PC-9 (cell line): Measurements from ENCODE around the gene KBTBD6. TPM values are rescaled to one million over a fixed set of nuclear protein-coding genes. Genes with fewer than 3 reads are reported as not detected.

ENCODE experiments used
- BruUV-seq: library from RNA; stranded (reverse); fragments of 400-500 nt; replicated peaks from 2 replicates; lab custom pipeline; 2021; lab: Mats Ljungman, UMichigan
- CTCF ChIA-PET: fragments of 300-600 bp; sonication (Branson Sonifier 250); formaldehyde crosslinking; loops from one replicate; lab custom pipeline; 2022; ENCODE audit warnings: antibody characterized with exemption; lab: Charles Lee
- POLR2A ChIA-PET: fragments of 300-600 bp; sonication (Branson Sonifier 250); formaldehyde crosslinking; loops from one replicate; lab custom pipeline; 2022; ENCODE audit warnings: antibody characterized with exemption; ENCODE audit not compliant: unreplicated experiment; lab: Charles Lee
- DNase-seq, 2 experiments: peaks; one replicate each; pipeline versions ENCODE4 v3.0.0 to v3.0.0-alpha.2; 2015 to 2022; ENCODE audit warnings: mixed read lengths in 1 of 2
- H2AFZ ChIP-seq: fragments of 200-600 bp; sonication (generic); 2 replicates; pipeline ENCODE4 v1.8.1; 2017; ENCODE audit warnings: antibody characterized with exemption
- H3F3A ChIP-seq: fragments of 200-600 bp; sonication (generic); 2 replicates; pipeline ENCODE4 v1.8.1; 2017; ENCODE audit warnings: antibody characterized with exemption, mild to moderate bottlenecking, low read depth; ENCODE audit not compliant: insufficient read depth
- H3K27ac ChIP-seq: fragments of 200-600 bp; sonication (generic); 2 replicates; pipeline ENCODE4 v1.6.1; 2016; ENCODE audit warnings: mixed run types
- H3K27me3 ChIP-seq: fragments of 200-600 bp; sonication (generic); 2 replicates; pipeline ENCODE4 v1.6.1; 2016; ENCODE audit warnings: low read depth, mixed run types; ENCODE audit not compliant: insufficient read depth
- H3K36me3 ChIP-seq: fragments of 200-600 bp; sonication (generic); 2 replicates; pipeline ENCODE4 v1.6.1; 2016; ENCODE audit warnings: low read depth, mixed run types
- H3K4me1 ChIP-seq: fragments of 200-600 bp; sonication (generic); replicated peaks from 2 replicates; pipeline ENCODE4 v1.6.1; 2016; ENCODE audit warnings: mixed run types; ENCODE audit not compliant: insufficient read depth
- H3K4me2 ChIP-seq: fragments of 200-600 bp; sonication (generic); 2 replicates; pipeline ENCODE4 v1.6.1; 2017; ENCODE audit warnings: mixed run types
- H3K4me3 ChIP-seq: fragments of 200-600 bp; sonication (generic); 2 replicates; pipeline ENCODE4 v1.6.1; 2016; ENCODE audit warnings: mixed run types
- H3K79me2 ChIP-seq: fragments of 200-600 bp; sonication (generic); 2 replicates; pipeline ENCODE4 v1.6.1; 2017; ENCODE audit warnings: low read depth, mixed run types
- H3K9me2 ChIP-seq: fragments of 200-600 bp; sonication (generic); 2 replicates; pipeline ENCODE4 v1.8.1; 2017; ENCODE audit warnings: mild to moderate bottlenecking; ENCODE audit not compliant: insufficient read depth
- H3K9me3 ChIP-seq: fragments of 200-600 bp; sonication (generic); 2 replicates; pipeline ENCODE4 v1.8.1; 2016; ENCODE audit warnings: low read depth; ENCODE audit not compliant: insufficient read depth
- H4K20me1 ChIP-seq: fragments of 200-600 bp; sonication (generic); 2 replicates; pipeline ENCODE4 v1.8.1; 2017; ENCODE audit not compliant: insufficient read depth
- EZH2 ChIP-seq: fragments of 200-600 bp; sonication (generic); IDR thresholded peaks from 2 replicates; pipeline ENCODE4 v1.8.0; 2017; ENCODE audit warnings: antibody characterized with exemption, low read depth
- intact Hi-C: fragments of 100-400 bp; cut with micrococcal nuclease; formaldehyde crosslinking; loops from one replicate; pipeline ENCODE4 v1.10.0; 2022; ENCODE audit not compliant: unreplicated experiment
- total RNA-seq: library from RNA; stranded (reverse); gene quantifications from 2 replicates; pipeline ENCODE4 v1.2.3, GENCODE V29; 2021
- TF ChIP-seq, protein P1 (sequence below): fragments of 200-600 bp; sonication (generic); conservative IDR thresholded peaks from 2 replicates; pipeline ENCODE4 v1.6.1; 2017; ENCODE audit warnings: mixed run types, antibody characterized with exemption, mild to moderate bottlenecking, moderate library complexity

KBTBD6 gene
- total RNA-seq, 1 experiment from 2014 or later = 4.3 TPM

DNA sequence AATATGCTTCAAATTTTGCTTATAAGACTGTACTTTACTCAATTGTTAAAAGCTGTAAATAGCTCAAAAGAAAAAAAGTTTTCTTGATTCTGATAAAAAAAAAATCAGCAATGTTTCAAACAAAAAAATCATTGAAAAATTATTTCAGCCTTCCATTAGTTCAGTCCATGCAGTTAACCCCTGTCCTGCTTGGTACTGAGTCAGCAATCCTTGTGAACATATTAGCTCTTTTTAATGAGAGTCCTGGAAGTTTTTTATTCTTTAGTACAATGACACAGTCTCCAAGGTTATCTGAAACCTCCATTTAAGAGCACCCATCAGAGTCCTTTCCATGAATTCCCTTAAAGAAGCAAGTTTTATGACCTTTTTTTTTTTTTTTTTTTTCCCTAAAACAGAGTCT, 21.4 kb upstream of the KBTBD6 start:
- TF ChIP-seq, protein P1, sequence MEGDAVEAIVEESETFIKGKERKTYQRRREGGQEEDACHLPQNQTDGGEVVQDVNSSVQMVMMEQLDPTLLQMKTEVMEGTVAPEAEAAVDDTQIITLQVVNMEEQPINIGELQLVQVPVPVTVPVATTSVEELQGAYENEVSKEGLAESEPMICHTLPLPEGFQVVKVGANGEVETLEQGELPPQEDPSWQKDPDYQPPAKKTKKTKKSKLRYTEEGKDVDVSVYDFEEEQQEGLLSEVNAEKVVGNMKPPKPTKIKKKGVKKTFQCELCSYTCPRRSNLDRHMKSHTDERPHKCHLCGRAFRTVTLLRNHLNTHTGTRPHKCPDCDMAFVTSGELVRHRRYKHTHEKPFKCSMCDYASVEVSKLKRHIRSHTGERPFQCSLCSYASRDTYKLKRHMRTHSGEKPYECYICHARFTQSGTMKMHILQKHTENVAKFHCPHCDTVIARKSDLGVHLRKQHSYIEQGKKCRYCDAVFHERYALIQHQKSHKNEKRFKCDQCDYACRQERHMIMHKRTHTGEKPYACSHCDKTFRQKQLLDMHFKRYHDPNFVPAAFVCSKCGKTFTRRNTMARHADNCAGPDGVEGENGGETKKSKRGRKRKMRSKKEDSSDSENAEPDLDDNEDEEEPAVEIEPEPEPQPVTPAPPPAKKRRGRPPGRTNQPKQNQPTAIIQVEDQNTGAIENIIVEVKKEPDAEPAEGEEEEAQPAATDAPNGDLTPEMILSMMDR = no peak
- TF ChIP-seq EZH2 = no peak
- Histone ChIP-seq H4K20me1 (no peaks in the 10 kb centered on the region), H3K4me3 (no peak overlapping the region), H3K27me3 (no peaks in the 10 kb centered on the region), H3F3A (no peaks in the 10 kb centered on the region), H3K79me2 (no peaks in the 10 kb centered on the region), H3K27ac (no peak overlapping the region), H3K9me3 (peaks cover 9% of the 10 kb centered on the region; the same call in 1 of the 2 replicates), H3K36me3 (no peaks in the 10 kb centered on the region), H3K4me2 (no peak overlapping the region), H3K4me1 (no peaks in the 10 kb centered on the region), H3K9me2 (no peaks in the 10 kb centered on the region), H2AFZ (no peak overlapping the region)
- DNase-seq = no peak
- ChIA-PET POLR2A (interaction anchor here (0.6 kb wide), 1 partner anchor 109 kb away, joined by 3 read pairs; the partner anchor contains the start of gene MTRF1), CTCF (no interaction called here)
- BruUV-seq = no TSS peak
- intact Hi-C loops = no loop called here

- BruUV-seq = no TSS peak
- TF ChIP-seq, protein P1 = no peak
- TF ChIP-seq EZH2 = no peak
- no peaks in the 10 kb centered on the region for H4K20me1 ChIP-seq
- no peaks in the 10 kb centered on the region for H3K4me1 ChIP-seq
- no peak overlapping the region for H2AFZ ChIP-seq
- peaks cover 9% of the 10 kb centered on the region for H3K9me3 ChIP-seq
- H3K27me3 ChIP-seq = no peaks in the 10 kb centered on the region
- ChIA-PET CTCF (no interaction called here), POLR2A (no interaction called here)
- no peak for DNase-seq
- no peaks in the 10 kb centered on the region for H3K36me3 ChIP-seq
- no peaks in the 10 kb centered on the region for H3F3A ChIP-seq
- H3K27ac ChIP-seq = no peak overlapping the region
- intact Hi-C loops = no loop called here
- H3K4me2 ChIP-seq = no peak overlapping the region
- no peaks in the 10 kb centered on the region for H3K9me2 ChIP-seq
- no peak overlapping the region for H3K4me3 ChIP-seq
- H3K79me2 ChIP-seq = no peaks in the 10 kb centered on the region
Observed at GRCh38 chr13:41152005-41152404, 19.4 kb upstream of the KBTBD6 start.

DNA sequence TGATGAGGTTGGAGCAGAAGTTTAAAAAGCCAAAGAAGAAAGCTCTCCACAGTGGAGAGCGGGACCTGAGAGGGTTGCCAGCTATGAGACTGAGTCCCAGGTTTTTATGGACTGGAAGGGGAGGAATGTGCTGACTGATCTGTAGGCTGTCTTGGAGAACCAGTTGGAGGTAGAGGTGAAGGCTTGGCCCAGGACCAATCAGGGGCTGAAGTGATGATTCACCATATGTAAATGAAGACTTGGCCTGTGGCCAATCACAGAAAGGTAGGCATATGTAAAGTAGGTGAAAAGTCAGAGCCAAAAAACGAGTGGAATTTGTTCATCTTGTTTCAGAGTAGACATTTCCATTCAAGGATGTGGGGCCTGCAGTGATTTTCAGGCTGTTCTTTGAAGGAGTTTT, 17.5 kb upstream of the KBTBD6 start:
- H3K36me3 ChIP-seq = no peaks in the 10 kb centered on the region
- no peaks in the 10 kb centered on the region for H3K4me1 ChIP-seq
- POLR2A ChIA-PET = no interaction called here
- no peaks in the 10 kb centered on the region for H3K79me2 ChIP-seq
- TF ChIP-seq EZH2 = no peak
- TF ChIP-seq, protein P1 = no peak
- H3K9me2 ChIP-seq = no peaks in the 10 kb centered on the region
- H3K4me3 ChIP-seq = no peak overlapping the region
- H3K4me2 ChIP-seq = no peak overlapping the region
- intact Hi-C loops = no loop called here
- CTCF ChIA-PET = no interaction called here
- no peaks in the 10 kb centered on the region for H3F3A ChIP-seq
- no peaks in the 10 kb centered on the region for H3K27me3 ChIP-seq
- no TSS peak for BruUV-seq
- no peaks in the 10 kb centered on the region for H4K20me1 ChIP-seq
- peaks cover 9% of the 10 kb centered on the region for H3K9me3 ChIP-seq
- no peak overlapping the region for H3K27ac ChIP-seq
- no peak overlapping the region for H2AFZ ChIP-seq
- no peak for DNase-seq
